COLO829 (cell line): ENCODE data around the gene MXD1.

Source experiments
- DNase-seq: peaks from one replicate; pipeline ENCODE4 v3.0.0; 2012; ENCODE audit warnings: low spot score

The MXD1 gene

GRCh38 chr2:69954084-69954483, 39.2 kb downstream of the MXD1 start:
- DNase-seq, result no peak

GRCh38 chr2:69955029-69955428, 40.1 kb downstream of the MXD1 start:
- DNase-seq, result no peak

DNA sequence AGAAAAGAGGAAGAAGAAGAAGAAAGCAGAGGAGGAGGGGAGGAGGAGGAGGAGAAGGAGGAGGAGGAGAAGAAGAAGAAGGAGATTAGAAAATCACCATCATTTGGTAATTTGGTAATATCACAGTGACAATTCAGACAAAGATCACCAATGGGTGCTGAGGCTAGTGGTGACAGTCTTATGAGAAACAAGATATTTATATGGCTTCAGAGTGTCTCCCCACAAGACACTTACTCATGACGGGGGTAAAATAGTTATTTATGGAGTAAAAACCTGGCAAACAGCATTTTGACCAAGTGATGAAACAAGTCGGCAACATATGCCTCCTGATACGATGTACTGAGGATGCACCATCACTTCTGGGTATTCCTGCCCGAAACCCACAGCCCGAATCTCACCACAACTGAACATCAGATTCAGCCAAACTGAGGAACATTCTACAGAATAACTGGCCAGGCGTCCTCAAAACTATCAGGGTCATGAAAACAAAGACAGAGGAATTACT, 41.6 kb downstream of the MXD1 start:
- DNase-seq, result no peak

- DNase-seq, result no peak
Measured at GRCh38 chr2:69957965-69958364, 43.1 kb downstream of the MXD1 start.

DNA sequence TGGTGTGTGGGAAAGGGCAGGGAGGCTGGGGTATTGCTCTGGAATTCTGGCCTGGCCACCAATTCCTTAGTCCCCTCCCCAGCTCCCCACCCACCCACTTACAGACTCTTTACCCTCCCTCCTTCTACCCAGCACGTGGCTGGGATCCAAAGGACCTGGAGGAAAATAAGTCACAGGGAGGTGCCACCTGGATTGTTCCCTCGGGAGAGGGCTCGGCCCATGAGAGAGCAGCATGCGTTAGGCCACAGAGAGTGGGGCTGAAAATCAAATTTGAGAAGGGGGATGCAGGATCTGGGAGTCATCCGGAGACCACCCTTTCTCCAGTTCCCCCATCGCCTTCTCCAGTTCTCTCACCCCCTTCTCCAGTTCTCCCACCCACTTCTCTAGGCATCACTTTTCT, 43.6 kb downstream of the MXD1 start:
- DNase-seq, result no peak

- no peak for DNase-seq
Measured at GRCh38 chr2:69959425-69959824, 44.5 kb downstream of the MXD1 start.

- DNase-seq, result no peak
Measured at GRCh38 chr2:69960821-69961220, 45.9 kb downstream of the MXD1 start.

DNA sequence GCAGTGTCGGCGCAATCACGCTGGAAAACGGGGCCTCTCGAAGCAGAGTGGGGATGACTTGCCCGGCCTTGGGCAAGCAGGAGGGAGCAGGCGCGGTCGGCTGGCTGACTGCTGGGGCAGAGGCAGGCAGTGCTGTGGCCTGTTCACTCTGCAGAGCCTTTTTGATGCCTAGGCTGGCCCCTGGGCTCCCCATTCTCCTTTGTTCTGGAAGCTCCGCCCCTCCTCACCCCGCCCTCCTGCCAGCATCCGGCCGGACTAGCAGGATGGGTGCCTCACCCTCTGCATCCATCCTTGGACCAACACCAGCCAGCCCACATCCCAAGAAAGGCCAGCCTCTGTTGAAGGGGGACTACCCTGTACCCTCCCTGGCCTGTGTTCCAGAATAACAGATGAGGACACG, 46.6 kb downstream of the MXD1 start, which contains the start of gene ASPRV1:
Gene ASPRV1 (minus strand): TSS at position 136 of the 400 bp plus-strand sequence. CDS start 195 bp downstream, outside the sequence.
- DNase-seq, result no peak

- DNase-seq, result no peak
Measured at GRCh38 chr2:69962986-69963730, 48.2 kb downstream of the MXD1 start.

DNA sequence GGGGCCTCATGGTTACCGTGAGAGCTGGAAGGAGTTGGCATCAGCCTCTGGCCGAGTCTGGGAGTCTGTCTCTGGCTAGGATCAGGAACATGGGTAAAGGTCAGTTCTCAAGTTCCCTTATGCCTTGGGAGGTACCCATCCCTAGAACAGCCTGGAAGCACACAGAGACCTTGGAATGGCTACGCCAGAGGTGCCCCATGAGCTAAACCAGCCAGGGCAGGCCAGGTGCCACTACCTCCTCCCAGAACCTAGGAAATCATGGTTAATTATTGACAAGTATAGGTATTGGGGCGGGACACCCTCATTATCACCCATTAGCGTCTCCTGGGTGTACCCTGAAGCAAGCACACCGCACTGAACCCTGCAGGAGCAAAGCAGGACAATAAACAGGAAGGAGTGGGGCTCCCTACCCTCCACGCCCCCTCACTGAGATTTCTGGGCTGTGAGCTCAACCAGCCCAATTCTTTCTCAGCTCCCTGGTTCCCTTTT, 49.5 kb downstream of the MXD1 start:
- DNase-seq, result no peak

DNA sequence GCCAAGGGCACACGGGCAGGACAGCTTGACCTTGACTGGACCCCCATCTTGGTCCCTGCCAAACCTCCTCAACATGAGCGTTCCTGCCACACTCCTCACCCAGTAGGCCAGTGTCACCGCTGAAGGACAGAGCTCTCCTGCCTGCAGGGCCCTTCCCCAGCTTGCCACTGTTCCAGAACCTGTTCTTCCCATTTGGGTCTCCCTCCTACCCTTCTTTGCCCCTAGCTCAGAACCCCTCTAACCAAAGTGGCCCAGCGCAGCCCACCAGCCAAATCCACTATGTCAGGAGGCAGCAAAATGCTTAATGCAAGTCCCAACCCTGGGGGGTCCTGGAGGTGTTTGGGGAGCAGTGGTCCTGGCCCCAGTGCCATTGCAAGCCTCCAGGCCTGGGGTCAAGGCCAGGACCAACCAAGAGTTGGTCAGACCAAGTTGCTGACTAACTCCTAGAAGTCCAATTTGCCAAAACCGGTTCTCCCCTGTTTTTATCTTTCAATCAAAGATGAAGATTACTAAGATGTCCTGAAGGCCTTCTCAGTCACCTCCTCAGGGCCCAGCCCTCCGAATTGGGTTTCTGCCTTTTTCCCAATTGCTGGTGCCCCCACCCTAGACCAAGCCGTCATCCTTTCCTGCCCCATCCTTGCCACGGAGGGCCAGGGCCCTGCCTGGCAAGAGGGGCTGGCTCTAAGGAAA, 51.0 kb downstream of the MXD1 start:
- no peak for DNase-seq

DNA sequence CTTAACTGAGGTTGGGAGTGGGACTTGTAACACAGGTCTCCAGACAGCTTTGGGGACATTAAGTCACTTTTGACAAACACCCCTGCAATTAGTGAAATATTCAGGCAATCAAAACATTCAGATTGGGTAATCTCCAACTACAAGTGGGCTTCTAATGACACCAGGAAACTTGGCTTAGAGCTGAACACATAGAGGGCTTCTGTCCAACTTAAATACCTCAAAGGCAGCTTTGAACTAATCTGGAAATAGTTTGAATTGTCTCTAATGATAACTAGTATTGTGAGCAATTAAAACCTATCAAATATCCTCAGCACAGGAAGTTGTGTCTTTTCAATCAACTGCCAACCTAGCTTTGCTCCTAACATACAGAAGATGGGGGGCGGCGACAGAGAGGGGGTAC, 51.6 kb downstream of the MXD1 start:
- no peak for DNase-seq

- DNase-seq, result no peak
Measured at GRCh38 chr2:69968609-69969008, 53.7 kb downstream of the MXD1 start.

- no peak for DNase-seq
Measured at GRCh38 chr2:69969126-69969983, 54.4 kb downstream of the MXD1 start.

DNA sequence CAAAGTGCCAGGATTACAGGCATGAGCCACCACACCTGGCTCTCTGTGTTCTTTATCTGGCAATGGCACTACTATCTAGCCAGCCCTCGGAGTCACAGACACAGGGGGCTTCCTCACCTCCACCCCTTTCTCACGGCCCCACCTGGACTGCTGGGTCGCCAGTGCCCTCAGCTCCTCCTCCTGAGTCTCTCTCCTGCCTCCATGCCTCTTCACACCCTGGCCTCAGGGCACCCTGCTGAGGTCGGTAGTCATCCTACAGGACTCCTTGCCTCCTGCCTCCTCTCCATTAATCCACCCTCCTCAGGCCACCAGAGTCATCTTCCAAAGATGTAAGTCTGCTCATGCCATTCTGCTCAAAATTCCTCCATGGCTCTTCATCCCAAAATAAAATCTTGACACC, 55.1 kb downstream of the MXD1 start:
- DNase-seq, result no peak

GRCh38 chr2:69972822-69973221, 57.9 kb downstream of the MXD1 start:
- no peak for DNase-seq

GRCh38 chr2:69973335-69973735, 58.4 kb downstream of the MXD1 start:
- DNase-seq, result no peak

DNA sequence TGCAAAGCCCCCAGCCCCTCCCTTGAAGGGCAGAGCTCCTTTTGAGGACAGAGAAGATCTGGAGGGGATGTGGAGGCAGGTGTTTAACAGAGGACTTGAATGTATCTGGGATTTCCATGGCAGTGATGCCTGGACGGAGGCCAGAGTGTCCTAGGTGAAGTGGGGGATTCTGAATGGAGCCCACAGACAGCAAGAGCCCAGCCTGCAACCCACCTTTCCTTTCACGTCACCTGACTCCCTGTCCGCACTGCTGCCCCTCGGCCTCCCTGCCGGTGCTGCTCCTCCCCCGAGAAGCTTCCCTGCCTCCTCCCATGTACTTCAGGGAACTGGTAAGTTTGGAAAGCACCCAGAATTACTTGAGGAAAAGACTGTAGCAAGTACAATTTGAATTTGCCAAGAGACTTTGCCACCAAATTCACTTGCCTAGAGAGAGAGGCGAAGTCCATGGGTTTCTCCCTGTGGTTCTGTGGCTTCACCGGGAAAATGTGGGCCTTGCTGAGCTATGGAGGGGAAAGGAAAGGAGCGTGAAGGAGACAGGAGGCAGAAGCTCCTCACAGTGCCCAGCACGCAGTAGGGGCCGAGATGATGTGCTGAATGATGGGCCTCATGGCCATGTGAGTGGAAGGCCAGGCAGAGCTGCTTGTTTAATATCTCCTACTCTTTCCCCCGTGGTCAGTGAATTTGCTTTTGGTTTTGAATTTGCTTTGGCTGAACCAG, 60.4 kb downstream of the MXD1 start:
- DNase-seq, result no peak

GRCh38 chr2:69975853-69976462, 61.0 kb downstream of the MXD1 start:
- no peak for DNase-seq

GRCh38 chr2:69977186-69977585, 62.3 kb downstream of the MXD1 start:
- DNase-seq, result no peak

- DNase-seq, result no peak
Measured at GRCh38 chr2:69977906-69978482, 63.1 kb downstream of the MXD1 start.
